Colonic mucosa (tissue), 4 donors: ENCODE data around the gene GPATCH2L. TPM values are rescaled to one million over a fixed set of nuclear protein-coding genes. Genes with fewer than 3 reads are reported as not detected.

Experiments
- DNase-seq: peaks from one replicate; pipeline ENCODE4 v3.0.0-alpha.2; 2020
- H3K27ac ChIP-seq: fragments of 200-600 bp; one replicate; pipeline ENCODE4 v1.8.0; 2021
- H3K27me3 ChIP-seq: fragments of 200-600 bp; one replicate; pipeline ENCODE4 v1.8.0; 2021
- H3K36me3 ChIP-seq: fragments of 200-600 bp; one replicate; pipeline ENCODE4 v1.8.0; 2021
- H3K4me1 ChIP-seq: fragments of 200-600 bp; one replicate; pipeline ENCODE4 v1.8.0; 2021; ENCODE audit warnings: mild to moderate bottlenecking
- H3K4me3 ChIP-seq: fragments of 200-600 bp; one replicate; pipeline ENCODE4 v1.8.0; 2021
- H3K9ac ChIP-seq, 2 donors: one replicate each; pipeline ENCODE4 v1.7.0; 2013; ENCODE audit warnings: control low read depth in 2 of 2, low read depth in 2 of 2, low read length in 2 of 2
- H3K9me3 ChIP-seq: fragments of 200-600 bp; one replicate; pipeline ENCODE4 v1.8.0; 2021
- intact Hi-C: fragments of 100-400 bp; cut with DNase I; formaldehyde crosslinking; loops from one replicate; pipeline ENCODE4 v1.14.1; 2022
- total RNA-seq, 2 donors: library from RNA; stranded (reverse); fragmentation: NEBNext Ultra II Directional in 1 of 2; extraction: Animal tissue kit (Norgen Biotek cat#: 25700) in 1 of 2; gene quantifications; one replicate each; pipeline ENCODE4 v1.2.1, GENCODE V29; 2021
- TF ChIP-seq, protein P1 (sequence below): fragments of 200-600 bp; IDR thresholded peaks from one replicate; pipeline ENCODE4 v1.8.0; 2022; ENCODE audit warnings: antibody characterized with exemption, mild to moderate bottlenecking
- donor health status: healthy.
- donor health status: DM: no; HTN: no; CAD: no.
- donor health status: DM: no; HTN: no; CAD: no.

The GPATCH2L gene
- total RNA-seq, 2 donors from 2014 or later, result 33.7 to 34.7 TPM

DNA sequence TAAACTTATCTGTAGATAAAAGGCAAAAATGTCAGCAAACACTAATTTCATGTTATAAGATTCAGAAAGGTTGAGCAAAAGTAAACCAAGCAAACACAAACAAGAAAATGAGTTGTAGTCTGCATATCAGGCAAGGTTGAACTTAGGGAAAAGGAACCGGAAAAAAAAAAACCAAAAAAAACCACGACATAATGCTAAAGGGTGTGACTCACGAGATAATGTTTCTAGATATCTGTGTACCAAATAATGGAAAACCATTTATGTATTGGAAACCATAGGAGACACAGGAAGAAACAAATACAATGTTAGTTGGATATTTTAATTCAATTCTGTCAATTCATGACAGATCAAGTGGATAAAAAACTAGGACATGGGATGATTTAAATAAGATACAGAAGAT is 60.5 kb downstream of the GPATCH2L start:
- Histone ChIP-seq H3K4me1 (no peaks in the 10 kb centered on the region), H3K9me3 (no peaks in the 10 kb centered on the region), H3K9ac (no peak overlapping the region), H3K27ac (no peak overlapping the region), H3K4me3 (no peak overlapping the region), H3K36me3 (no peaks in the 10 kb centered on the region), H3K27me3 (no peaks in the 10 kb centered on the region)
- intact Hi-C loops, result no loop called here
- TF ChIP-seq, protein P1, sequence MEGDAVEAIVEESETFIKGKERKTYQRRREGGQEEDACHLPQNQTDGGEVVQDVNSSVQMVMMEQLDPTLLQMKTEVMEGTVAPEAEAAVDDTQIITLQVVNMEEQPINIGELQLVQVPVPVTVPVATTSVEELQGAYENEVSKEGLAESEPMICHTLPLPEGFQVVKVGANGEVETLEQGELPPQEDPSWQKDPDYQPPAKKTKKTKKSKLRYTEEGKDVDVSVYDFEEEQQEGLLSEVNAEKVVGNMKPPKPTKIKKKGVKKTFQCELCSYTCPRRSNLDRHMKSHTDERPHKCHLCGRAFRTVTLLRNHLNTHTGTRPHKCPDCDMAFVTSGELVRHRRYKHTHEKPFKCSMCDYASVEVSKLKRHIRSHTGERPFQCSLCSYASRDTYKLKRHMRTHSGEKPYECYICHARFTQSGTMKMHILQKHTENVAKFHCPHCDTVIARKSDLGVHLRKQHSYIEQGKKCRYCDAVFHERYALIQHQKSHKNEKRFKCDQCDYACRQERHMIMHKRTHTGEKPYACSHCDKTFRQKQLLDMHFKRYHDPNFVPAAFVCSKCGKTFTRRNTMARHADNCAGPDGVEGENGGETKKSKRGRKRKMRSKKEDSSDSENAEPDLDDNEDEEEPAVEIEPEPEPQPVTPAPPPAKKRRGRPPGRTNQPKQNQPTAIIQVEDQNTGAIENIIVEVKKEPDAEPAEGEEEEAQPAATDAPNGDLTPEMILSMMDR, result no peak
- DNase-seq, result no peak

DNA sequence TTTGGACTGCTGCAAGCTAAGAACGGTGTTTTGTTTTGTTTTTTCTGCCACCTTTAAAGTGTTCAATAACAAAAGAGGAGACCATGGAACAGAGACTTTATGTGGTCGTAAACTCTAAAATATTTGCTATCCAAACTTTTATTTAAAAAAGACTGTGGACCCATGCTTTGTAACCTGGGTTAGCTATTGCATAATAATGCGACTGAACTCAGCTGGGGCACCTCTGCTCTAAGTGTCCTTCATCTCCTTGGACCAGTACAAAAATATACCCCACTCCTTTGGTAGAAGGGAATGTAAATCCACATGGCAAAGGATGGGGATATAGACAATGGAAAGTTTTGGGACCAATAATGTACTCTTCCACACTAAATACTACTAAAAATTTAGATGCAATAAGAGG is 65.5 kb downstream of the GPATCH2L start:
- TF ChIP-seq, protein P1, result no peak
- Histone ChIP-seq H3K9ac (no peak overlapping the region), H3K27ac (no peak overlapping the region)

DNA sequence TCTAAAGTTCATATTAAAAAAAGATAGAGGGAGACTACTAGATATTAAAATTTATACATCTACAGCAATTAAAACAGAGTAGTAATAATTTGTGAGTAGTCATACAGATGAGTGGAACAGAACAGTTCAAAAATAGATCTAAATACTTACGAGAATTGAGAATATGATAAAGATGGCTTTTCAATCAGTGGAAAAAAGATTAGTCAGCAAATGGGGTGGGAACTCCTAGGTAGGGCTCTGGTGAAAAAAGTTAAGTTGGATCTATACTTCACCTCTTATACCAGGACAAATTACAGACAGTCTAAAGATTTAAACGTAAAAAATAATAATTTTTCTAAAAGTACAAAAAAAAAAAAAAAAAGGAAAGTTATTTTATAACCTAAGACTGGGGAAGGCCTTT is 66.9 kb downstream of the GPATCH2L start:
- no peak overlapping the region for H3K4me3 ChIP-seq
- no peak overlapping the region for H3K9ac ChIP-seq
- TF ChIP-seq, protein P1, result no peak
- intact Hi-C loops, result no loop called here
- H3K27me3 ChIP-seq, result no peaks in the 10 kb centered on the region
- no peaks in the 10 kb centered on the region for H3K4me1 ChIP-seq
- H3K9me3 ChIP-seq, result no peaks in the 10 kb centered on the region
- DNase-seq, result no peak
- no peak overlapping the region for H3K27ac ChIP-seq
- no peaks in the 10 kb centered on the region for H3K36me3 ChIP-seq

More for the DNA sequence above, 65.5 kb downstream of the GPATCH2L start:
- Histone ChIP-seq H3K9me3 (no peaks in the 10 kb centered on the region), H3K4me1 (no peaks in the 10 kb centered on the region), H3K4me3 (no peak overlapping the region), H3K36me3 (no peaks in the 10 kb centered on the region), H3K27me3 (no peaks in the 10 kb centered on the region)
- intact Hi-C loops, result no loop called here
- DNase-seq, result no peak

DNA sequence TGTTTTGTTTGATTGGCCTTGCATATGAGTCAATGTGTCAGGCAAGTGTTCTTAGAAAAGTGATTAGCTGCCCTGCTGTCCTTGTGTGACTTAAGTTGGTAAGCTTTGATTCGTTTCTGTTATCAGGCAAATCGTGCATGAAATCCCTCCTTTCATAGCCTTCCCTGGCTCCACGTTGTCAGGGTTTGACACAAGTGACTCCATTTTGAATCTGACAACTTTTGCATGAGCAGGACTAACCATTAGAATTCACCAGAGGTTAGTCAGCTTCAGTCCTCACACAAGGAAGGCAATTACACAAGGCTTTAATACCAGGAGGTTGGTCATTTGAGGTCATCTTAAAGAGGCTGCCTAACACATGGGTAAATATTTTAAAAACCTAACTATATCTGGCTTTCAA is 68.2 kb downstream of the GPATCH2L start:
- no peak for DNase-seq
- Histone ChIP-seq H3K9me3 (no peaks in the 10 kb centered on the region), H3K4me3 (no peak overlapping the region), H3K27ac (no peak overlapping the region), H3K4me1 (no peaks in the 10 kb centered on the region), H3K9ac (no peak overlapping the region), H3K36me3 (no peaks in the 10 kb centered on the region), H3K27me3 (no peaks in the 10 kb centered on the region)
- TF ChIP-seq, protein P1, result no peak
- intact Hi-C loops, result no loop called here

DNA sequence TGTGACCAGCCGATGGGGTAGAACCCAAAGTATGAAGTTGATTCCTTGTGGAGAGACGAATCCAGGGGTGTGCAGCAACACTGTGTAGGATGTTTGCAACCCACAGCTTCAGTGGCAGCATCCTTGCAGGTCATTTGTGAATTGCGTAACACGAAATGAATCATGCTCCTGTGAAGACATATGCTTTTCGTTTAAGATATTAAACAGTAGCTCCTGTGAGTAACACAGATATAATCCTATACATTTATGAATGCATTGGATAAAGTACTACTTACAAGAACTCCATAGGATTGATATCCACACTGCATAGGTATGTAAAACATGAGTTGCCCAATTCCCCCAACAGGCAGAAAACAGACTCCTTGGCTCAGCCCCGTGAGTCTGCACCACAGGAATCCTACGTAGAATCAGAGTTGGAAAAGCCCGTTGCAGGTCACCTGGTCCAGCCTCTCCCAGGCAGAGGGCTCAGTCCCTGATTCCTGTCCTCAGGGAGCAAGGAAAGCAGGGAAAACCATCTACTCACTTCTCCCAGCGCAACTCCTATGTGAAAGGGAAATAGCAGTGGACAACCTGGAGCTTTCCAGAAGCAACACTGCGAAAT is 75.8 kb downstream of the GPATCH2L start:
- no peaks in the 10 kb centered on the region for H3K36me3 ChIP-seq
- H3K4me3 ChIP-seq, result no peak overlapping the region
- H3K27ac ChIP-seq, result no peak overlapping the region
- H3K9ac ChIP-seq, result no peak overlapping the region
- TF ChIP-seq, protein P1, result no peak
- H3K4me1 ChIP-seq, result no peaks in the 10 kb centered on the region
- DNase-seq, result no peak
- intact Hi-C loops, result no loop called here
- H3K27me3 ChIP-seq, result no peaks in the 10 kb centered on the region
- H3K9me3 ChIP-seq, result no peaks in the 10 kb centered on the region
